B cell (primary cell): ENCODE results near the gene TBL1XR1. TPM values are rescaled to one million over a fixed set of nuclear protein-coding genes. Genes with fewer than 3 reads are reported as not detected.

Experiments used
- ATAC-seq: fragments of 200-7000 bp; cut with Tn5 transposase; one replicate; pipeline ENCODE4 v1.10.0; 2021; ENCODE audit warnings: low read depth, mild to moderate bottlenecking, moderate number of reproducible peaks, moderate library complexity
- CTCF ChIA-PET: fragments of 350-600 bp; sonication (Branson Sonifier 250); formaldehyde crosslinking; loops from one replicate; lab custom pipeline; 2021; ENCODE audit warnings: antibody characterized with exemption, inconsistent platforms; lab: Charles Lee
- POLR2A ChIA-PET: fragments of 350-600 bp; sonication (Branson Sonifier 250); formaldehyde crosslinking; loops from one replicate; lab custom pipeline; 2021; ENCODE audit warnings: antibody characterized with exemption; lab: Charles Lee
- DNase-seq: peaks from one replicate; pipeline ENCODE4 v3.0.0; 2013
- H2AFZ ChIP-seq: 2 replicates; pipeline ENCODE4 v1.6.1; 2012; ENCODE audit warnings: mild to moderate bottlenecking, low read depth, low read length; ENCODE audit not compliant: insufficient read depth, poor library complexity, severe bottlenecking
- H3K27ac ChIP-seq, 2 donors: 1 replicate in 1 of 2; 2 replicates in 1 of 2; pipeline ENCODE4 v1.5.1; 2012 to 2013; ENCODE audit warnings: low read length in 2 of 2, mild to moderate bottlenecking in 2 of 2, moderate library complexity in 1 of 2
- H3K27me3 ChIP-seq, 4 experiments: fragments of 200-600 bp in 1 of 4; sonication (generic) in 1 of 4; replicated peaks in 1 of 4; 1 replicate in 2 of 4; 2 replicates in 2 of 4; pipeline versions ENCODE4 v1.6.1 to v1.7.0; 2013 to 2016; ENCODE audit warnings: low read length in 3 of 4, mild to moderate bottlenecking in 2 of 4, mixed read lengths in 1 of 4, moderate library complexity in 1 of 4; ENCODE audit not compliant: insufficient read depth in 4 of 4, control insufficient read depth in 3 of 4; ENCODE audit errors: control extremely low read depth in 1 of 4
- H3K36me3 ChIP-seq, 2 experiments: replicated peaks in 1 of 2; 1 replicate in 1 of 2; 2 replicates in 1 of 2; pipeline versions ENCODE4 v1.6.1 to v1.7.1; 2013; ENCODE audit warnings: low read length in 1 of 2; ENCODE audit not compliant: insufficient read depth in 2 of 2, control insufficient read depth in 1 of 2; ENCODE audit errors: control extremely low read depth in 1 of 2, extremely low read depth in 1 of 2
- H3K4me1 ChIP-seq, 2 donors: fragments of 200-600 bp in 1 of 2; sonication (generic) in 1 of 2; 1 replicate in 1 of 2; 2 replicates in 1 of 2; pipeline versions ENCODE4 v1.5.1 to v1.6.1; 2013 to 2017; ENCODE audit warnings: low read length in 2 of 2; ENCODE audit not compliant: control insufficient read depth in 2 of 2, insufficient read depth in 2 of 2
- H3K4me2 ChIP-seq: replicated peaks from 2 replicates; pipeline ENCODE3; 2012; ENCODE audit warnings: mild to moderate bottlenecking, low read depth, low read length; ENCODE audit not compliant: poor library complexity, severe bottlenecking
- H3K4me3 ChIP-seq, 5 experiments: fragments of 200-600 bp in 1 of 5; sonication (generic) in 1 of 5; 1 replicate in 3 of 5; 2 replicates in 2 of 5; pipeline versions ENCODE4 v1.5.1 to v1.7.0; 2011 to 2016; ENCODE audit warnings: low read length in 4 of 5, mild to moderate bottlenecking in 4 of 5, low read depth in 2 of 5, control low read depth in 1 of 5, moderate library complexity in 1 of 5; ENCODE audit not compliant: insufficient read depth in 1 of 5; ENCODE audit errors: control extremely low read depth in 1 of 5, extremely low read depth in 1 of 5
- H3K79me2 ChIP-seq: fragments of 200-600 bp; sonication (generic); one replicate; pipeline ENCODE4 v1.6.0; 2016; ENCODE audit warnings: low read length; ENCODE audit not compliant: control insufficient read depth, insufficient read depth
- H3K9ac ChIP-seq: fragments of 200-600 bp; sonication (generic); 2 replicates; pipeline ENCODE4 v1.6.1; 2017; ENCODE audit warnings: mild to moderate bottlenecking, low read length, moderate library complexity
- H3K9me3 ChIP-seq, 3 donors: one replicate each; pipeline versions ENCODE4 v1.6.1 to v1.7.1; 2013; ENCODE audit warnings: low read length in 2 of 3; ENCODE audit not compliant: control insufficient read depth in 2 of 3, insufficient read depth in 1 of 3; ENCODE audit errors: control extremely low read depth in 1 of 3
- H4K20me1 ChIP-seq: 2 replicates; pipeline ENCODE4 v1.6.0; 2012; ENCODE audit warnings: mild to moderate bottlenecking, low read length; ENCODE audit not compliant: insufficient read depth, control insufficient read depth, poor library complexity, severe bottlenecking
- H3K27ac Mint-ChIP-seq: one replicate; pipeline ENCODE4 v1.8.0; 2021; ENCODE audit warnings: mixed read lengths
- H3K27me3 Mint-ChIP-seq: one replicate; pipeline ENCODE4 v1.8.0; 2021; ENCODE audit warnings: mixed read lengths
- H3K4me1 Mint-ChIP-seq: one replicate; pipeline ENCODE4 v1.8.0; 2021; ENCODE audit warnings: mixed read lengths
- H3K4me3 Mint-ChIP-seq: one replicate; pipeline ENCODE4 v1.8.0; 2021; ENCODE audit warnings: mixed read lengths
- H3K9me3 Mint-ChIP-seq: one replicate; pipeline ENCODE4 v1.8.0; 2022; ENCODE audit warnings: mixed read lengths; ENCODE audit not compliant: insufficient read depth
- CTCF ChIP-seq: fragments of 200-600 bp; IDR thresholded peaks from one replicate; pipeline ENCODE4 v1.8.0; 2022; ENCODE audit warnings: antibody characterized with exemption, mild to moderate bottlenecking
- EZH2 ChIP-seq: IDR thresholded peaks from 2 replicates; pipeline ENCODE4 v1.6.1; 2012; ENCODE audit warnings: borderline replicate concordance, low read depth, mild to moderate bottlenecking, moderate library complexity, low read length; ENCODE audit not compliant: insufficient read depth, poor library complexity, severe bottlenecking
- WGBS: methylation state at CpG from one replicate; pipeline ENCODE4 v1.1.5; 2013; ENCODE audit warnings: missing lambda C conversion rate; ENCODE audit not compliant: insufficient coverage; 5-methylcytosine and 5-hydroxymethylcytosine counted together
- intact Hi-C: fragments of 100-400 bp; cut with micrococcal nuclease; formaldehyde crosslinking; loops from one replicate; pipeline ENCODE4 v1.10.0; 2022
- polyA plus RNA-seq: library from polyadenylated mRNA; depleted of rRNA; stranded (reverse); fragments of >200 nt; gene quantifications from 2 replicates; pipeline ENCODE4 v1.2.3, GENCODE V29; 2012
- total RNA-seq, 2 donors: library from RNA; stranded (reverse); fragments of 120-200 nt in 1 of 2; gene quantifications; 1 replicate in 1 of 2; 2 replicates in 1 of 2; pipeline versions ENCODE4 v1.2.3 to v1.2.4, GENCODE V29; 2013 to 2022

The TBL1XR1 gene
- total and polyA plus RNA-seq, 2 donors (not counting 1 experiment from before 2014, with no cell fraction given): 17.6 to 128 TPM

GRCh38 chr3:177051411-177051810 lies 145.9 kb downstream of the TBL1XR1 start:
- intact Hi-C loops: loop anchor here (1.0 to 10.0 kb wide), 6 partner anchors 145 to 725 kb away; partner anchors contain the start of gene TBL1XR1
- no peak overlapping the region for H3K4me3 Mint-ChIP-seq
- ATAC-seq (no peak), DNase-seq (no peak)
- Histone ChIP-seq H3K36me3 (peaks cover 20 to 45% of the 10 kb centered on the region in 2 experiments), H3K9ac (no peak overlapping the region), H3K4me1 (no peaks in the 10 kb centered on the region), H3K27ac (no peak overlapping the region), H3K79me2 (peaks cover 10% of the 10 kb centered on the region), H2AFZ (no peak overlapping the region), H3K27me3 (no peaks in the 10 kb centered on the region), H3K4me2 (no peak overlapping the region), H3K4me3 (no peak overlapping the region), H3K9me3 (no peaks in the 10 kb centered on the region), H4K20me1 (peaks cover 5% of the 10 kb centered on the region)
- TF ChIP-seq CTCF (no peak), EZH2 (no peak)
- CTCF ChIA-PET: interaction anchor here (0.6 to 3.8 kb wide), 36 partner anchors 9 to 1915 kb away, joined by 3 to 50 read pairs (median 4); partner anchors contain the start of gene TBL1XR1
- H3K4me1 Mint-ChIP-seq: peaks cover 12% of the 10 kb centered on the region
- no peaks in the 10 kb centered on the region for H3K9me3 Mint-ChIP-seq
- no peak overlapping the region for H3K27ac Mint-ChIP-seq
- POLR2A ChIA-PET: interaction anchor here (1.0 to 1.2 kb wide), 2 partner anchors 146 to 308 kb away, joined by 4 to 8 read pairs; partner anchors contain the start of gene TBL1XR1
- 100% methylated on average over 1 of the region's 4 CpGs for WGBS
- no peaks in the 10 kb centered on the region for H3K27me3 Mint-ChIP-seq

- H3K36me3 ChIP-seq: peaks cover 23 to 51% of the 10 kb centered on the region in 2 experiments
- Mint-ChIP-seq H3K4me1 (peaks cover 11% of the 10 kb centered on the region), H3K9me3 (no peaks in the 10 kb centered on the region), H3K4me3 (no peak overlapping the region), H3K27ac (no peak overlapping the region), H3K27me3 (no peaks in the 10 kb centered on the region)
- H4K20me1 ChIP-seq: peaks cover 5% of the 10 kb centered on the region
- no peak overlapping the region for H3K4me2 ChIP-seq
- peak; percentile 72 for ATAC-seq
- H3K9me3 ChIP-seq: no peaks in the 10 kb centered on the region
- no peak overlapping the region for H3K4me3 ChIP-seq
- no peaks in the 10 kb centered on the region for H3K4me1 ChIP-seq
- H2AFZ ChIP-seq: no peak overlapping the region
- H3K27me3 ChIP-seq: no peaks in the 10 kb centered on the region
- no peak overlapping the region for H3K27ac ChIP-seq
- peak; percentile 69 for DNase-seq
- WGBS: no CpG with 5 or more reads among the region's 5 CpGs
- no peak overlapping the region for H3K9ac ChIP-seq
- H3K79me2 ChIP-seq: peaks cover 10% of the 10 kb centered on the region
- ChIA-PET CTCF (interaction anchor here (0.6 to 3.8 kb wide), 42 partner anchors 9 to 1916 kb away, joined by 3 to 50 read pairs (median 3); partner anchors contain the start of gene TBL1XR1), POLR2A (interaction anchor here (0.7 to 1.2 kb wide), 3 partner anchors 9 to 309 kb away, joined by 4 to 8 read pairs (median 5); partner anchors contain the start of gene TBL1XR1)
- TF ChIP-seq EZH2: no peak
- TF ChIP-seq CTCF: peak; percentile 85
- intact Hi-C loops: loop anchor here (1.0 to 10.0 kb wide), 6 partner anchors 146 to 726 kb away; partner anchors contain the start of gene TBL1XR1
Observed at GRCh38 chr3:177050501-177051237, 146.6 kb downstream of the TBL1XR1 start.
